Epithelial cell of prostate (primary cell): ENCODE results near the gene NFYC.

ENCODE experiments used
- DNase-seq: peaks from one replicate; pipeline ENCODE4 v3.0.0-alpha.2; 2011; ENCODE audit warnings: low read depth, low spot score
- H3K27ac ChIP-seq: fragments of 450-650 bp; 2 replicates; pipeline ENCODE4 v1.5.1; 2017; ENCODE audit warnings: mild to moderate bottlenecking

The NFYC gene

GRCh38 chr1:40754201-40754600 lies 62.7 kb downstream of the NFYC start:
- DNase-seq = no peak
- no peak overlapping the region for H3K27ac ChIP-seq

- no peak overlapping the region for H3K27ac ChIP-seq
- DNase-seq = no peak
These were observed 63.6 kb downstream of the NFYC start for GRCh38 chr1:40755067-40755466.

- no peak for DNase-seq
- no peak overlapping the region for H3K27ac ChIP-seq
These were observed 65.0 kb downstream of the NFYC start for GRCh38 chr1:40756523-40756922.

- no peak overlapping the region for H3K27ac ChIP-seq
- no peak for DNase-seq
These were observed 65.6 kb downstream of the NFYC start for GRCh38 chr1:40757084-40757483.

- no peak for DNase-seq
- H3K27ac ChIP-seq = no peak overlapping the region
These were observed 66.5 kb downstream of the NFYC start for GRCh38 chr1:40758004-40758403.

- H3K27ac ChIP-seq = no peak overlapping the region
- DNase-seq = no peak
These were observed 67.3 kb downstream of the NFYC start for GRCh38 chr1:40758578-40759343.

GRCh38 chr1:40760984-40761383 lies 69.5 kb downstream of the NFYC start:
- no peak for DNase-seq
- no peak overlapping the region for H3K27ac ChIP-seq

GRCh38 chr1:40762144-40762923 lies 70.8 kb downstream of the NFYC start:
- H3K27ac ChIP-seq = no peak overlapping the region
- no peak for DNase-seq

- no peak for DNase-seq
- no peak overlapping the region for H3K27ac ChIP-seq
These were observed 72.4 kb downstream of the NFYC start for GRCh38 chr1:40763742-40764532.

- no peak overlapping the region for H3K27ac ChIP-seq
- DNase-seq = no peak
These were observed 73.5 kb downstream of the NFYC start for GRCh38 chr1:40764981-40765380.

GRCh38 chr1:40766017-40766416 lies 74.5 kb downstream of the NFYC start:
- no peak overlapping the region for H3K27ac ChIP-seq
- no peak for DNase-seq

GRCh38 chr1:40766560-40766959 lies 75.1 kb downstream of the NFYC start:
- H3K27ac ChIP-seq = no peak overlapping the region
- no peak for DNase-seq

- H3K27ac ChIP-seq = no peak overlapping the region
- no peak for DNase-seq
These were observed 76.9 kb downstream of the NFYC start for GRCh38 chr1:40768146-40768990.

- no peak for DNase-seq
- H3K27ac ChIP-seq = no peak overlapping the region
These were observed 78.3 kb downstream of the NFYC start for GRCh38 chr1:40769815-40770214.

GRCh38 chr1:40770296-40771070 lies 79.0 kb downstream of the NFYC start:
- H3K27ac ChIP-seq = no peak overlapping the region
- no peak for DNase-seq

- DNase-seq = no peak
- no peak overlapping the region for H3K27ac ChIP-seq
These were observed 80.8 kb downstream of the NFYC start for GRCh38 chr1:40772146-40772955.

- DNase-seq = no peak
- H3K27ac ChIP-seq = no peak overlapping the region
These were observed 82.3 kb downstream of the NFYC start for GRCh38 chr1:40773748-40774265.

- DNase-seq = no peak
These were observed 82.9 kb downstream of the NFYC start for GRCh38 chr1:40774266-40774998.

More at GRCh38 chr1:40774266-40774998, 82.9 kb downstream of the NFYC start:
- no peak overlapping the region for H3K27ac ChIP-seq
